DND-41 (cell line): ENCODE results near the gene SNN.

Source experiments
- ATAC-seq: fragments of 200-7000 bp; cut with Tn5 transposase; 3 replicates; pipeline ENCODE4 v1.9.1; 2021; ENCODE audit warnings: low read depth; ENCODE audit not compliant: insufficient read depth
- DNase-seq: peaks from one replicate; pipeline ENCODE4 v3.0.0-alpha.2; 2020
- H2AFZ ChIP-seq: 2 replicates; pipeline ENCODE4 v1.6.0; 2012; ENCODE audit warnings: low read depth, low read length
- H3K27ac ChIP-seq: 2 replicates; pipeline ENCODE4 v1.5.1; 2012; ENCODE audit warnings: low read length, inconsistent platforms
- H3K27me3 ChIP-seq: fragments of 200-600 bp; sonication (generic); 2 replicates; pipeline ENCODE4 v1.6.0; 2012; ENCODE audit warnings: low read length, mild to moderate bottlenecking, inconsistent platforms; ENCODE audit not compliant: insufficient read depth, poor library complexity
- H3K36me3 ChIP-seq: 2 replicates; pipeline ENCODE4 v1.5.1; 2012; ENCODE audit warnings: low read length, inconsistent platforms; ENCODE audit not compliant: insufficient read depth
- H3K4me1 ChIP-seq: 2 replicates; pipeline ENCODE4 v1.5.1; 2012; ENCODE audit warnings: mild to moderate bottlenecking, low read length; ENCODE audit not compliant: insufficient read depth
- H3K4me2 ChIP-seq: 2 replicates; pipeline ENCODE4 v1.6.0; 2012; ENCODE audit warnings: mild to moderate bottlenecking, moderate library complexity, low read length, inconsistent platforms; ENCODE audit not compliant: insufficient read depth
- H3K4me3 ChIP-seq, 2 experiments: fragments of 200-600 bp in 1 of 2; shearing (Covaris generic) in 1 of 2; 2 replicates each; pipeline ENCODE4 v1.5.1; 2012 to 2016; ENCODE audit warnings: inconsistent platforms in 2 of 2, low read length in 2 of 2, mild to moderate bottlenecking in 2 of 2, low read depth in 1 of 2, moderate library complexity in 1 of 2
- H3K79me2 ChIP-seq: 2 replicates; pipeline ENCODE4 v1.6.0; 2012; ENCODE audit warnings: low read length, inconsistent platforms; ENCODE audit not compliant: insufficient read depth
- H3K9ac ChIP-seq: 2 replicates; pipeline ENCODE4 v1.6.0; 2012; ENCODE audit warnings: low read depth, mild to moderate bottlenecking, inconsistent platforms, low read length, moderate library complexity
- H3K9me3 ChIP-seq: 2 replicates; pipeline ENCODE4 v1.5.1; 2012; ENCODE audit warnings: low read length, moderate library complexity, mild to moderate bottlenecking, inconsistent platforms; ENCODE audit not compliant: insufficient read depth, severe bottlenecking
- H4K20me1 ChIP-seq: 2 replicates; pipeline ENCODE4 v1.6.0; 2012; ENCODE audit warnings: low read length; ENCODE audit not compliant: insufficient read depth
- CTCF ChIP-seq: IDR thresholded peaks from 2 replicates; pipeline ENCODE4 v1.5.1; 2012; ENCODE audit warnings: borderline replicate concordance, low read length, moderate library complexity, mild to moderate bottlenecking; ENCODE audit not compliant: poor library complexity, severe bottlenecking; ENCODE audit errors: extremely low read depth
- EZH2 ChIP-seq: IDR thresholded peaks from 3 replicates; pipeline ENCODE4 v1.6.1; 2012; ENCODE audit warnings: borderline replicate concordance, low read depth, mild to moderate bottlenecking, moderate library complexity, low read length, inconsistent platforms; ENCODE audit not compliant: severe bottlenecking

SNN gene

DNA sequence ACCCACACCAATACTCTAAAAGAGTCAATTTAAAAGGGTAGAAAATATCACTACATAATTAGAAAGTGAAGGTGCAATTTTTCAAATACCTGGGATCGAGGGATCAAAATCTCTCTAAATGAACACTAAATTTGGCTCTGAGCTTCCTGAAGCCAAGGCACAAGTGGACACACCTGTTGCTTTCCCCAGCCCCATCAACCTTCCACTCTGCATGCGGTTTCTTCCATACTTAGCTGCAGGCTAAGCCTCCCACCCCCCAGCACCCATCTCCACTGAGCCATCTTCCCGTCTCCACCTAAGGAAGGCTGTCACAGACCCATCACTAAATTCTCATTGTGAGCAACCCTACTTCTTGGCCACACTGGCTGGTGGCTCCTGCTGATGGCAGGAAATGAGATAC lies 43.9 kb downstream of the SNN start:
- Histone ChIP-seq H3K79me2 (0 out of 2 replicates have a peak, but pooled peaks cover 2% of the 10 kb centered on the region), H2AFZ (no peak overlapping the region), H3K36me3 (peaks cover 40% of the 10 kb centered on the region), H3K4me3 (no peak overlapping the region), H3K27ac (no peak overlapping the region), H3K9me3 (no peaks in the 10 kb centered on the region), H3K27me3 (no peaks in the 10 kb centered on the region), H3K9ac (no peak overlapping the region), H3K4me1 (no peaks in the 10 kb centered on the region), H4K20me1 (no peaks in the 10 kb centered on the region), H3K4me2 (no peak overlapping the region)
- TF ChIP-seq CTCF (no peak), EZH2 (no peak)
- ATAC-seq: no peak
- no peak for DNase-seq

DNA sequence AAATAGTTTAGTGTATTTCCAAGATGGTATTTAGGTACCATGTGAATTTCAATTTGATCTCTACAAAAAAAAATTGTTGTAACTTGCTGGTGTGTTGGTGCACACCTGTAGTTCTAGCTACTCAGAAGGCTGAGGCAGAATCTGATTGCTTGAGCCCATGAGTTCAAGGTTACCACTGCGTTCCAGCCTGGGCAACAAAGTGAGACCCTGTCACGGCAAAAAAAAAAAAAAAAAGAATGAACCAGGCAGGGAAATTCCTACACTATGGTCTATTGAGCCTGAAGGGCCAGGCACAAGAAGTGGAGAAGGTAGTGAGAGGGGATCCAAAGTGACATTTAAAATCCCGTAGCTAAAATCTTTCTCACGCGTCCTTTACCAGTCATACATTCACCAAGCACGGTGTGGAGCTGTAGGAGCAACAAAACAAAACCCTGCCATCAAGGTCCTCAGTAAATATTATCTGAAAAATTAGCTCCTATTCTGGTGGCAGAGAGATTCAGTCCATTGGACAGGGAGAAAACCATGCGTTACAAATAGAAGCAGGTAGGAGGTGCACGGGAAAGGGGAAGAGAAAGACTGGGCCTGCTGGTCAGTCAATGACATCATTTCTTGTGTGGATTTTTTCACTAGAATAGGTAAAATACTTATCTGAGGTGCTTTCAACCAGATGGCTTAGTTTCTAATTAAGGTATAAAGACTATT lies 47.1 kb downstream of the SNN start:
- peaks cover 47% of the 10 kb centered on the region for H3K36me3 ChIP-seq

GRCh38 chr16:11716336-11716735 lies 48.1 kb downstream of the SNN start:
- TF ChIP-seq EZH2: no peak
- no peak for TF ChIP-seq CTCF
- no peaks in the 10 kb centered on the region for H4K20me1 ChIP-seq
- no peaks in the 10 kb centered on the region for H3K4me1 ChIP-seq
- H3K4me3 ChIP-seq: no peak overlapping the region
- H3K27ac ChIP-seq: no peak overlapping the region
- 0 out of 2 replicates have a peak, but pooled peaks cover 2% of the 10 kb centered on the region for H3K79me2 ChIP-seq
- no peak overlapping the region for H3K4me2 ChIP-seq
- no peaks in the 10 kb centered on the region for H3K9me3 ChIP-seq
- peaks cover 44% of the 10 kb centered on the region for H3K36me3 ChIP-seq
- DNase-seq (no peak), ATAC-seq (no peak)
- H3K9ac ChIP-seq: no peak overlapping the region
- H2AFZ ChIP-seq: no peak overlapping the region
- H3K27me3 ChIP-seq: no peaks in the 10 kb centered on the region

More for the DNA sequence above, 47.1 kb downstream of the SNN start:
- H3K27me3 ChIP-seq: no peaks in the 10 kb centered on the region
- H3K4me3 ChIP-seq: no peak overlapping the region
- no peak overlapping the region for H3K27ac ChIP-seq
- no peaks in the 10 kb centered on the region for H4K20me1 ChIP-seq
- no peak overlapping the region for H3K4me2 ChIP-seq
- H3K9ac ChIP-seq: no peak overlapping the region
- no peaks in the 10 kb centered on the region for H3K9me3 ChIP-seq
- no peaks in the 10 kb centered on the region for H3K4me1 ChIP-seq
- ATAC-seq: no peak
- DNase-seq: no peak
- 0 out of 2 replicates have a peak, but pooled peaks cover 2% of the 10 kb centered on the region for H3K79me2 ChIP-seq
- no peak for TF ChIP-seq EZH2
- no peak overlapping the region for H2AFZ ChIP-seq

DNA sequence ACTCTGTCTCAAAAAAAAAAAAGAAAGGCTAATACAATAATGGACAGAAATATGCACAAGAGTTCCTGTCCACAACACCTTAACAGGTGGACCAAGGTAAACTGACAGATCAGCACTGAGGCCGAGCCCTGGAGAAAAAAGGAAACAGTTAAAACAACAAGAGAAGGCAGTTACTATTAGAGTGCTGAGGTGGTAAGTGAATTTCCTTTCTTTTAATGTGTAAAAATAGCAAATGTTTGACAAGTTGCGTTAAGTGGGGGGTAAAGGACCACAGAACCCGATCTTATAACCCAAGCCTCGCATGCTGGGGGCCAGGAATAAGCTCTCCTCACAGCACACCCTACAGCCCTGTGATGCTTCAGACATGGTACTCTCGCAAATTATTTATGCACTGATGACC lies 49.6 kb downstream of the SNN start:
- no peak for TF ChIP-seq CTCF
- TF ChIP-seq EZH2: no peak
- Histone ChIP-seq H3K4me2 (no peak overlapping the region), H3K27me3 (no peaks in the 10 kb centered on the region), H3K4me3 (no peak overlapping the region), H3K9me3 (no peaks in the 10 kb centered on the region), H3K79me2 (0 out of 2 replicates have a peak, but pooled peaks cover 2% of the 10 kb centered on the region), H3K4me1 (no peaks in the 10 kb centered on the region), H3K27ac (no peak overlapping the region), H2AFZ (no peak overlapping the region), H4K20me1 (0 out of 2 replicates have a peak, but pooled peaks cover 4% of the 10 kb centered on the region), H3K36me3 (peaks cover 48% of the 10 kb centered on the region), H3K9ac (no peak overlapping the region)
- ATAC-seq: no peak
- DNase-seq: no peak
